AG09309 (cell line): ENCODE data around the gene HCRTR2.
"Not testable (repeated sequence)": the region's sequence is repeated elsewhere in the genome, so short reads cannot be mapped to it uniquely, and the experiment has no call there.

Experiments used
- DNase-seq: peaks from one replicate; pipeline ENCODE4 v3.0.0-alpha.2; 2010; ENCODE audit warnings: low read depth
- H3K4me3 ChIP-seq: 2 replicates; pipeline ENCODE4 v1.5.1; 2011; ENCODE audit warnings: mild to moderate bottlenecking, low read depth, low read length, moderate library complexity; ENCODE audit not compliant: control insufficient read depth
- TF ChIP-seq, protein P1 (sequence below): IDR thresholded peaks from 2 replicates; pipeline ENCODE4 v1.5.1; 2011; ENCODE audit warnings: mild to moderate bottlenecking, low read depth, low read length, inconsistent platforms; ENCODE audit not compliant: insufficient read depth, control insufficient read depth; ENCODE audit errors: missing control alignments

Gene HCRTR2

DNA sequence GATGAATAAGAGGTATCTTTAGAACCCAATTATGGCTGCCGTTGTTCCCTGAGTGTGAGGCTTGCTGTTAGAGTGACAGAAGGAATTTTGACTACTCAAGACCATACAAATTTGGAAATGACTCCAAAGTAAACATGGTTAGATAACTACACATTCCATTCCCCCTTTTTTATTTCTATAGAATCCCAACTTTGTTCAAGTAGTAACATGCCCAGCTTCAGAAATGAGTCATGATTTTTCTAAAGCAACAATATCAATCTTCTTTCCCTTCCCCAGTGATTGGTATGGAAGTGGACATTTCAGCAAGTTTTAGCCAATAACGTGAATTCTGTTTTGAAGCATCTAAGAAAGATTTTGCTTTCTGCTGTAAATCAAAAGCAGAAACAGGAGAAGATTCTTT, 37.8 kb downstream of the HCRTR2 start:
- TF ChIP-seq, protein P1, sequence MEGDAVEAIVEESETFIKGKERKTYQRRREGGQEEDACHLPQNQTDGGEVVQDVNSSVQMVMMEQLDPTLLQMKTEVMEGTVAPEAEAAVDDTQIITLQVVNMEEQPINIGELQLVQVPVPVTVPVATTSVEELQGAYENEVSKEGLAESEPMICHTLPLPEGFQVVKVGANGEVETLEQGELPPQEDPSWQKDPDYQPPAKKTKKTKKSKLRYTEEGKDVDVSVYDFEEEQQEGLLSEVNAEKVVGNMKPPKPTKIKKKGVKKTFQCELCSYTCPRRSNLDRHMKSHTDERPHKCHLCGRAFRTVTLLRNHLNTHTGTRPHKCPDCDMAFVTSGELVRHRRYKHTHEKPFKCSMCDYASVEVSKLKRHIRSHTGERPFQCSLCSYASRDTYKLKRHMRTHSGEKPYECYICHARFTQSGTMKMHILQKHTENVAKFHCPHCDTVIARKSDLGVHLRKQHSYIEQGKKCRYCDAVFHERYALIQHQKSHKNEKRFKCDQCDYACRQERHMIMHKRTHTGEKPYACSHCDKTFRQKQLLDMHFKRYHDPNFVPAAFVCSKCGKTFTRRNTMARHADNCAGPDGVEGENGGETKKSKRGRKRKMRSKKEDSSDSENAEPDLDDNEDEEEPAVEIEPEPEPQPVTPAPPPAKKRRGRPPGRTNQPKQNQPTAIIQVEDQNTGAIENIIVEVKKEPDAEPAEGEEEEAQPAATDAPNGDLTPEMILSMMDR = no peak
- no peak for DNase-seq

DNA sequence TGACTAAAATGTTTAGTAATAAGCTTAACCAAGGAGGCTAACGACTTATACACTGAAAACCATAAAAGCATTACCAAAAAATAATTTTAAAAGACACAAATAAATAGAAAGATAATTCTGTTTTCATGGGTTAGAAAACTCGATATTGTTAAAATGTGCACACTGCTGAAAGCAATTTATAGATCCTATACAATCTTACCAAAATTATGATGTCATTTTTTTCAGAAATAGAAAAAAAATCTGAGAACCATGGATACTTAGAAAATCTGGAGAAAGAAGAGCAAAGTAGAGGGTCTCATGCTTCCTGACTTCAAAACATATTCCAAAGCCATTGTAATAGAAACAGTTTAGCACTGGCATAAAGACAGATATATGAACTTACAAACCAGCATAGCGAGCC, 46.6 kb downstream of the HCRTR2 start:
- no peak for DNase-seq
- TF ChIP-seq, protein P1 = no peak
- H3K4me3 ChIP-seq = no peak overlapping the region

More for the DNA sequence above, 37.8 kb downstream of the HCRTR2 start:
- no peak overlapping the region for H3K4me3 ChIP-seq

DNA sequence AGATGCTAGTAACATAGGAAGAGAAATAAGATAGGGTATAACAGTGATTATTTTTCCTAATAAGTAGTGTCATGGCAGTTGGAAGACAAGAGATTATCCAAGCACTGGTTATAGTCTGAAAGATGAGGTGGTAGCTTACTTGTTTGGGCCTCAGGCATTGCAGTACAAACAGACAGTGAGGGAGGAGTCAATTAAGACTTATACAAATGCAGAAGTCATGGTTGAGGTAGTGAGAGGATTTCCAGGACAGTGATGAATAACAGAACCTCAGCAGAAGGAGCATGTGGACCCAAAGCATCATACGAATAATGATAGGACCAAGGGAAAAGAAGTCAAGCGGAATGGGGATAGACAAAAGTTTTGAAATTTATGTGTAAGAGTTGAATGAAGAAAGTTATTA, 53.5 kb downstream of the HCRTR2 start:
- DNase-seq = no peak
- no peak overlapping the region for H3K4me3 ChIP-seq
- TF ChIP-seq, protein P1 = no peak

DNA sequence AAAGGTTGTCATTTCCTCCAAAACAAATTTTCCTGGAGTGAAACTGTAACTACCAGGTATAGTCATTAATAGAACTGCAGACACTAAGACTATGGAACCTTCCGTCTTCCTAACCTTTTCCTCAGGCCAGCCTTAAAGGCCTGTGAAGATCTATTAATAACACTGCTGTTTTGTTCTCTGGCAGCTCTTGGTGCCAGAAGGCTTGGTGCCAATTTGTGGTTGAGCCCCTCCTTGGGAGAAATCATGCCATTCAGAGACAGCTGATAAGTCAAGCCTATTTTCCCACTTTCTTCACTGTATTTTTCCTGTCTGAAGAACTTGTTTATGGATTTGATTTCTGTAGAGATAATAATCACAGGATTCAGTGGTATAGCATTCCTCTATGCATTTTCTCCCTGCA, 64.8 kb downstream of the HCRTR2 start:
- TF ChIP-seq, protein P1 = no peak
- no peak overlapping the region for H3K4me3 ChIP-seq
- DNase-seq = no peak

DNA sequence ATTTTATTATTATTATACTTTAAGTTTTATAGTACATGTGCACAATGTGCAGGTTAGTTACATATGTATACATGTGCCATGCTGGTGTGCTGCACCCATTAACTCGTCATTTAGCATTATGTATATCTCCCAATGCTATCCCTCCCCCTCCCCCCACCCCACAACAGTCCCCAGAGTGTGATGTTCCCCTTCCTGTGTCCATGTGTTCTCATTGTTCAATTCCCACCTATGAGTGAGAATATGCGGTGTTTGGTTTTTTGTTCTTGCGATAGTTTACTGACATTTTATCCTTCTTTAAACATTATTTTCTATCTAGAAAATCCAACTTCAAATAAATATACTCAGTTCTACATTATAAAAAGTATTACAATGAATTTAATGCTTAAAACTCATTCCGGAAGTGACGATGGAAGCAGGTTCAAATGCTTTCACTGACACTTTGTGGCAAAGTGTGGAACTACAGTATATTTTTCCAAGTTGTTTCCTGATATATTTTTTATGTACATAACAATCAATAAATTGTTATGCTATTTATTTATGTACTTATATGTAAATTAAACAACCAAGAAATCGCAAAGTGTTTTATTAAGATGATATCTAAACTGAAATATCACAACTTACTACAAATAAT, 66.8 kb downstream of the HCRTR2 start:
- not testable (repeated sequence) for H3K4me3 ChIP-seq, DNase-seq
- TF ChIP-seq, protein P1 = peak; percentile 51

DNA sequence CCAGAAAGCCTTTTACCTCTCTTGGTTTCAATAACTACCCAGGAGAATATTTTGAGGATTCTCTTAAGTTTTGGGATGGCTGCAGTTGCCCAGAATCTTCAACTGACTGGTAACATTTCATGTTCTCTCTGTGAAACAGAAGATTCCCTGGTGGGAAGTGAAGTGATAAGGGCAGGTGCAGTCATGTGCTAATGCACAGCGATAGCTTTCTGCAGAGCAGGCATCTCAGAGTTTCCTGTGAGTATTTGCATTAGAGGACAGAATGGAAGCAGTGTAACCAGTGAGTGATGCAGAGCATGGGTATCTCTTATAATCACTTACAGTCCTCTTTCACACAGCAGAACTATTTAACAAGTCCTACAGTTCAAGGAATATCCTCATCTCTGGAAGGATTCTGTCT, 76.1 kb downstream of the HCRTR2 start:
- DNase-seq = no peak
- TF ChIP-seq, protein P1 = no peak
- H3K4me3 ChIP-seq = no peak overlapping the region
